HEK293 (cell line): Measurements from ENCODE around the gene PTX4.

Source experiments
- CTCF ChIA-PET: fragments of 350-600 bp; formaldehyde crosslinking; extraction: SDS; loops from one replicate; lab custom pipeline; 2021; ENCODE audit warnings: antibody characterized with exemption; lab: Yijun Ruan, JAX
- POLR2A ChIA-PET: fragments of 300-600 bp; formaldehyde crosslinking; extraction: SDS; loops from one replicate; lab custom pipeline; 2020; ENCODE audit warnings: antibody characterized with exemption, inconsistent platforms; lab: Yijun Ruan, JAX
- H3K27ac ChIP-seq: fragments of 200-500 bp; sonication (Bioruptor generic); 2 replicates; pipeline ENCODE4 v1.5.1; 2014; ENCODE audit warnings: low read depth, low read length, control low read depth, inconsistent platforms; ENCODE audit errors: extremely low read depth
- H3K36me3 ChIP-seq, 2 experiments: fragments of 200-500 bp in 1 of 2; sonication (Bioruptor generic) in 1 of 2; 1 replicate in 1 of 2; 2 replicates in 1 of 2; pipeline ENCODE4 v1.5.1; 2014 to 2017; ENCODE audit warnings: inconsistent platforms in 2 of 2, low read length in 2 of 2; ENCODE audit not compliant: control insufficient read depth in 2 of 2, insufficient read depth in 1 of 2
- H3K4me1 ChIP-seq: fragments of 200-500 bp; sonication (Bioruptor generic); 2 replicates; pipeline ENCODE4 v1.5.1; 2014; ENCODE audit warnings: mild to moderate bottlenecking, low read length, inconsistent platforms; ENCODE audit not compliant: control insufficient read depth, insufficient read depth
- H3K4me3 ChIP-seq: 2 replicates; pipeline ENCODE4 v1.5.1; 2011; ENCODE audit warnings: low read depth, mild to moderate bottlenecking, control low read depth, low read length, moderate library complexity
- H3K9me3 ChIP-seq: fragments of 200-500 bp; sonication (Bioruptor generic); 2 replicates; pipeline ENCODE4 v1.5.1; 2014; ENCODE audit warnings: low read depth, low read length, inconsistent platforms; ENCODE audit not compliant: control insufficient read depth, insufficient read depth
- KLF8 ChIP-seq: fragments of 450-650 bp; formaldehyde crosslinking; IDR thresholded peaks from 2 replicates; pipeline ENCODE4 v1.5.1; 2016; ENCODE audit warnings: missing biosample characterization, missing genetic modification characterization
- PRDM2 ChIP-seq: fragments of 450-650 bp; formaldehyde crosslinking; IDR thresholded peaks from 2 replicates; pipeline ENCODE4 v1.5.1; 2016; ENCODE audit warnings: missing biosample characterization, missing genetic modification characterization, borderline replicate concordance
- SALL2 ChIP-seq: fragments of 450-650 bp; formaldehyde crosslinking; IDR thresholded peaks from 2 replicates; pipeline ENCODE4 v1.5.0; 2017; ENCODE audit warnings: missing biosample characterization, mild to moderate bottlenecking, missing genetic modification characterization, borderline replicate concordance
- WT1 ChIP-seq: fragments of 450-650 bp; formaldehyde crosslinking; IDR thresholded peaks from 2 replicates; pipeline ENCODE4 v1.5.1; 2016; ENCODE audit warnings: missing biosample characterization, missing genetic modification characterization
- ZNF121 ChIP-seq: fragments of 450-650 bp; formaldehyde crosslinking; IDR thresholded peaks from 2 replicates; pipeline ENCODE4 v1.5.1; 2016; ENCODE audit warnings: missing biosample characterization, missing genetic modification characterization
- ZNF175 ChIP-seq: fragments of 450-650 bp; formaldehyde crosslinking; IDR thresholded peaks from 2 replicates; pipeline ENCODE4 v1.5.1; 2016; ENCODE audit warnings: missing biosample characterization, missing genetic modification characterization
- ZNF19 ChIP-seq: fragments of 450-650 bp; formaldehyde crosslinking; IDR thresholded peaks from 2 replicates; pipeline ENCODE4; 2016; ENCODE audit warnings: missing biosample characterization, missing genetic modification characterization, low read depth
- ZNF23 ChIP-seq: fragments of 450-650 bp; formaldehyde crosslinking; IDR thresholded peaks from 2 replicates; pipeline ENCODE4 v1.5.1; 2016; ENCODE audit warnings: missing biosample characterization, missing genetic modification characterization, borderline replicate concordance
- ZNF248 ChIP-seq: fragments of 450-650 bp; formaldehyde crosslinking; IDR thresholded peaks from 2 replicates; pipeline ENCODE4 v1.5.1; 2017; ENCODE audit warnings: missing biosample characterization, missing genetic modification characterization
- ZNF26 ChIP-seq: fragments of 450-650 bp; formaldehyde crosslinking; IDR thresholded peaks from 2 replicates; pipeline ENCODE4 v1.5.1; 2016; ENCODE audit warnings: missing biosample characterization, missing genetic modification characterization
- ZNF280C ChIP-seq: fragments of 450-650 bp; formaldehyde crosslinking; IDR thresholded peaks from 2 replicates; pipeline ENCODE4 v1.5.1; 2016; ENCODE audit warnings: missing biosample characterization, missing genetic modification characterization
- ZNF391 ChIP-seq: fragments of 450-650 bp; formaldehyde crosslinking; IDR thresholded peaks from 2 replicates; pipeline ENCODE4 v1.5.1; 2016; ENCODE audit warnings: low read depth, missing biosample characterization, missing genetic modification characterization, borderline replicate concordance
- ZNF501 ChIP-seq: fragments of 450-650 bp; formaldehyde crosslinking; IDR thresholded peaks from 2 replicates; pipeline ENCODE4 v1.5.1; 2016; ENCODE audit warnings: missing biosample characterization, missing genetic modification characterization
- ZNF513 ChIP-seq: fragments of 450-650 bp; IDR thresholded peaks from 2 replicates; pipeline ENCODE4 v1.5.1; 2018; ENCODE audit warnings: missing biosample characterization, missing genetic modification characterization
- ZNF544 ChIP-seq: fragments of 450-650 bp; formaldehyde crosslinking; IDR thresholded peaks from 2 replicates; pipeline ENCODE4 v1.5.0; 2017; ENCODE audit warnings: missing biosample characterization, missing genetic modification characterization
- ZNF600 ChIP-seq: fragments of 450-650 bp; formaldehyde crosslinking; IDR thresholded peaks from 2 replicates; pipeline ENCODE4 v1.5.1; 2016; ENCODE audit warnings: missing biosample characterization, missing genetic modification characterization
- ZNF639 ChIP-seq: fragments of 450-650 bp; formaldehyde crosslinking; IDR thresholded peaks from 2 replicates; pipeline ENCODE4 v1.5.1; 2016; ENCODE audit warnings: missing biosample characterization, missing genetic modification characterization
- ZNF792 ChIP-seq: fragments of 450-650 bp; formaldehyde crosslinking; IDR thresholded peaks from 2 replicates; pipeline ENCODE4 v1.5.1; 2016; ENCODE audit warnings: missing biosample characterization, missing genetic modification characterization
- ZNF830 ChIP-seq: fragments of 450-650 bp; IDR thresholded peaks from 2 replicates; pipeline ENCODE4 v1.5.0; 2018; ENCODE audit warnings: missing biosample characterization, missing genetic modification characterization, low read depth, mild to moderate bottlenecking, moderate library complexity

PTX4 gene

GRCh38 chr16:1532771-1533170, 44.0 kb upstream of the PTX4 start:
- TF ChIP-seq ZNF830 (tag by site-specific recombination): no peak
- no peak for TF ChIP-seq PRDM2 (tag by site-specific recombination)
- TF ChIP-seq ZNF280C: no peak
- no peak for TF ChIP-seq KLF8 (tag by site-specific recombination)
- TF ChIP-seq WT1 (tag by site-specific recombination): no peak
- TF ChIP-seq ZNF600: no peak
- TF ChIP-seq ZNF175 (tag by site-specific recombination): no peak
- Histone ChIP-seq H3K36me3 (no peaks in the 10 kb centered on the region), H3K4me3 (no peak overlapping the region), H3K4me1 (no peaks in the 10 kb centered on the region), H3K9me3 (no peaks in the 10 kb centered on the region), H3K27ac (no peak overlapping the region)
- POLR2A ChIA-PET: interaction anchor here (1.3 kb wide), 1 partner anchor 20 kb away, joined by 3 read pairs; no protein-coding TSS in a partner anchor
- CTCF ChIA-PET: no interaction called here

- no peaks in the 10 kb centered on the region for H3K4me1 ChIP-seq
- H3K4me3 ChIP-seq: no peak overlapping the region
- no peaks in the 10 kb centered on the region for H3K36me3 ChIP-seq
- CTCF ChIA-PET: no interaction called here
- TF ChIP-seq ZNF26: no peak
- TF ChIP-seq ZNF513: no peak
- TF ChIP-seq ZNF248 (tag by site-specific recombination): no peak
- TF ChIP-seq ZNF639: no peak
- TF ChIP-seq SALL2 (tag by site-specific recombination): no peak
- no peak for TF ChIP-seq ZNF121 (tag by site-specific recombination)
- TF ChIP-seq ZNF19 (tag by site-specific recombination): no peak
- TF ChIP-seq ZNF544 (tag by site-specific recombination): no peak
- TF ChIP-seq ZNF23 (tag by site-specific recombination): no peak
- no peak for TF ChIP-seq ZNF501 (tag by site-specific recombination)
- TF ChIP-seq ZNF792 (tag by site-specific recombination): no peak
- no peak for TF ChIP-seq ZNF391
- POLR2A ChIA-PET: interaction anchor here (1.3 kb wide), 1 partner anchor 19 kb away, joined by 3 read pairs; no protein-coding TSS in a partner anchor
- H3K27ac ChIP-seq: no peak overlapping the region
- no peaks in the 10 kb centered on the region for H3K9me3 ChIP-seq
These were observed 43.5 kb upstream of the PTX4 start for GRCh38 chr16:1532081-1532760.
